ENCODE results near the gene TTC23. TPM values are rescaled to one million over a fixed set of nuclear protein-coding genes. Genes with fewer than 3 reads are reported as not detected.

TTC23 gene
- total and polyA plus RNA-seq, 9 of the 15 experiments (the other 6 are each of a cell fraction or from before 2014, with no cell fraction given) = 0.41 to 4.5 (median 2.5) TPM

DNA sequence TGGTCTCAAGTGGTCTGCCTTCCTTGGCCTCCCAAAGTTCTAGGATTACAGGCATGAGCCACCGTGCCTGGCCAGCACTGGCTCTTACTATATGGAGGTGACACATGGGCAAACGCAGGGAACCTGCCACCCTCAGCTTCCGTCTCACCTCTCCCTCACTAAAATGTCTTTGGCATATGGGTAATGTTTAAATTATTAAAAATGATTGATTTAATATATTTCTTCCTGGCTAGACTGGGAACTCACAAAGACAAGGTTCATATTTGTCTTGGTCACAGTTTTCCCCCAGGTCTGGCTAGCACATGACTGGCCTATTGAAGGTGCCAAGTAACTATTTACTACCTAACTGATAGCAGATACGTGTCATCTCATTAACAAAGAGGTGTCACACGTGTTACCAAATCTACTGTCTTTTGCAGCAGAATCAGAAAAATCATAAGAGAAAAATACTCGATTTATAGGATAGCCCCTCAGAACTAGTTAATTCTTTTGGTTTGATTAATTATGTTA, 96.3 kb downstream of the TTC23 start:
- H3K9me3 ChIP-seq (replicated peaks; ENCODE audit: control insufficient read depth, insufficient read depth, low read depth, low read length) = no peaks in the 10 kb centered on the region
- H3K9ac ChIP-seq (ENCODE audit: insufficient read depth in 1 of 2, low read depth in 2 of 2, low read length in 2 of 2) = no peak overlapping the region
- CTCF ChIA-PET (ENCODE audit: low intra/inter-chr PET ratio) = no interaction called here
- no peak overlapping the region for H2AFZ ChIP-seq (ENCODE audit: low read depth, low read length)
- POLR2A ChIA-PET = no interaction called here
- ATAC-seq = no peak
- H3K27me3 ChIP-seq (ENCODE audit: control insufficient read depth in 2 of 2, insufficient read depth in 2 of 2, low read length in 2 of 2) = no peaks in the 10 kb centered on the region
- no peaks in the 10 kb centered on the region for H3K9me1 ChIP-seq (ENCODE audit: control insufficient read depth, insufficient read depth, low read length)
- no peaks in the 10 kb centered on the region for H3K36me3 ChIP-seq (ENCODE audit: control insufficient read depth, insufficient read depth, low read length)
- no peaks in the 10 kb centered on the region for H4K20me1 ChIP-seq (replicated peaks; ENCODE audit: control insufficient read depth, insufficient read depth, low read length)
- FAIRE-seq = no peak
- intact Hi-C loops (cut with micrococcal nuclease) = no loop called here
- H3K4me1 ChIP-seq (replicated peaks in 1 of 2; ENCODE audit: control insufficient read depth in 2 of 2, insufficient read depth in 2 of 2, low read length in 2 of 2) = peaks cover 0 to 2% of the 10 kb centered on the region in 2 experiments; a peak in 2 of 5 replicates
- DNase-seq (ENCODE audit: extremely low read depth in 1 of 4, low spot score in 3 of 4) = no peak
- TF ChIP-seq, protein P1, sequence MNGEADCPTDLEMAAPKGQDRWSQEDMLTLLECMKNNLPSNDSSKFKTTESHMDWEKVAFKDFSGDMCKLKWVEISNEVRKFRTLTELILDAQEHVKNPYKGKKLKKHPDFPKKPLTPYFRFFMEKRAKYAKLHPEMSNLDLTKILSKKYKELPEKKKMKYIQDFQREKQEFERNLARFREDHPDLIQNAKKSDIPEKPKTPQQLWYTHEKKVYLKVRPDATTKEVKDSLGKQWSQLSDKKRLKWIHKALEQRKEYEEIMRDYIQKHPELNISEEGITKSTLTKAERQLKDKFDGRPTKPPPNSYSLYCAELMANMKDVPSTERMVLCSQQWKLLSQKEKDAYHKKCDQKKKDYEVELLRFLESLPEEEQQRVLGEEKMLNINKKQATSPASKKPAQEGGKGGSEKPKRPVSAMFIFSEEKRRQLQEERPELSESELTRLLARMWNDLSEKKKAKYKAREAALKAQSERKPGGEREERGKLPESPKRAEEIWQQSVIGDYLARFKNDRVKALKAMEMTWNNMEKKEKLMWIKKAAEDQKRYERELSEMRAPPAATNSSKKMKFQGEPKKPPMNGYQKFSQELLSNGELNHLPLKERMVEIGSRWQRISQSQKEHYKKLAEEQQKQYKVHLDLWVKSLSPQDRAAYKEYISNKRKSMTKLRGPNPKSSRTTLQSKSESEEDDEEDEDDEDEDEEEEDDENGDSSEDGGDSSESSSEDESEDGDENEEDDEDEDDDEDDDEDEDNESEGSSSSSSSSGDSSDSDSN (IDR thresholded peaks at IDR 0.05; ENCODE audit: borderline replicate concordance in 1 of 2, low read depth in 2 of 2, low read length in 2 of 2) = no peak
- TF ChIP-seq ZNF175 (CRISPR knock-in tag; IDR thresholded peaks at IDR 0.05; ENCODE audit: low read depth) = no peak
- TF ChIP-seq, protein P2, sequence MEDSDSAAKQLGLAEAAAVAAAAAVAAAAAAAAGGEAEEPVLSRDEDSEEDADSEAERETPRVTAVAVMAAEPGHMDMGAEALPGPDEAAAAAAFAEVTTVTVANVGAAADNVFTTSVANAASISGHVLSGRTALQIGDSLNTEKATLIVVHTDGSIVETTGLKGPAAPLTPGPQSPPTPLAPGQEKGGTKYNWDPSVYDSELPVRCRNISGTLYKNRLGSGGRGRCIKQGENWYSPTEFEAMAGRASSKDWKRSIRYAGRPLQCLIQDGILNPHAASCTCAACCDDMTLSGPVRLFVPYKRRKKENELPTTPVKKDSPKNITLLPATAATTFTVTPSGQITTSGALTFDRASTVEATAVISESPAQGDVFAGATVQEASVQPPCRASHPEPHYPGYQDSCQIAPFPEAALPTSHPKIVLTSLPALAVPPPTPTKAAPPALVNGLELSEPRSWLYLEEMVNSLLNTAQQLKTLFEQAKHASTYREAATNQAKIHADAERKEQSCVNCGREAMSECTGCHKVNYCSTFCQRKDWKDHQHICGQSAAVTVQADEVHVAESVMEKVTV (CRISPR knock-in tag; IDR thresholded peaks at IDR 0.05) = no peak
- no peak for TF ChIP-seq TCF3 (CRISPR knock-in tag; IDR thresholded peaks at IDR 0.05)
- TF ChIP-seq, protein P3, sequence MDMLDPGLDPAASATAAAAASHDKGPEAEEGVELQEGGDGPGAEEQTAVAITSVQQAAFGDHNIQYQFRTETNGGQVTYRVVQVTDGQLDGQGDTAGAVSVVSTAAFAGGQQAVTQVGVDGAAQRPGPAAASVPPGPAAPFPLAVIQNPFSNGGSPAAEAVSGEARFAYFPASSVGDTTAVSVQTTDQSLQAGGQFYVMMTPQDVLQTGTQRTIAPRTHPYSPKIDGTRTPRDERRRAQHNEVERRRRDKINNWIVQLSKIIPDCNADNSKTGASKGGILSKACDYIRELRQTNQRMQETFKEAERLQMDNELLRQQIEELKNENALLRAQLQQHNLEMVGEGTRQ (CRISPR knock-in tag; IDR thresholded peaks at IDR 0.05) = no peak
- TF ChIP-seq, protein P4, sequence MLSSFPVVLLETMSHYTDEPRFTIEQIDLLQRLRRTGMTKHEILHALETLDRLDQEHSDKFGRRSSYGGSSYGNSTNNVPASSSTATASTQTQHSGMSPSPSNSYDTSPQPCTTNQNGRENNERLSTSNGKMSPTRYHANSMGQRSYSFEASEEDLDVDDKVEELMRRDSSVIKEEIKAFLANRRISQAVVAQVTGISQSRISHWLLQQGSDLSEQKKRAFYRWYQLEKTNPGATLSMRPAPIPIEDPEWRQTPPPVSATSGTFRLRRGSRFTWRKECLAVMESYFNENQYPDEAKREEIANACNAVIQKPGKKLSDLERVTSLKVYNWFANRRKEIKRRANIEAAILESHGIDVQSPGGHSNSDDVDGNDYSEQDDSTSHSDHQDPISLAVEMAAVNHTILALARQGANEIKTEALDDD (IDR thresholded peaks at IDR 0.05) = no peak
- no peak overlapping the region for H3K27ac ChIP-seq (ENCODE audit: extremely low read depth, low read depth, low read length)
- 27% methylated on average over 6 of the region's 6 CpGs for WGBS (ENCODE audit: insufficient coverage, low coverage, missing lambda C conversion rate)
- H3K4me2 ChIP-seq (ENCODE audit: insufficient read depth, low read length) = no peak overlapping the region
- no TSS peak for BruUV-seq (replicated peaks)
- in situ Hi-C loops (cut with MboI) = no loop called here
- no peaks in the 10 kb centered on the region for H3K79me2 ChIP-seq (ENCODE audit: control insufficient read depth, insufficient read depth, low read length)
- H3K4me3 ChIP-seq = no peak overlapping the region

Data from K562 (cell line).